DMS114 treated with DMSO at 0.1 percent for 48 hours (cell line): ENCODE data around the gene AOPEP.

Experiments
- DNase-seq: peaks from one replicate; lab custom pipeline; 2025; ENCODE audit not compliant: unreplicated experiment; lab: John Stamatoyannopoulos, UW

The AOPEP gene

GRCh38 chr9:95103281-95103771 is 376.8 kb downstream of the AOPEP start:
- DNase-seq: no peak

- DNase-seq: no peak
These were observed 377.5 kb downstream of the AOPEP start for GRCh38 chr9:95103871-95104580.

- no peak for DNase-seq
These were observed 378.1 kb downstream of the AOPEP start for GRCh38 chr9:95104581-95104960.

GRCh38 chr9:95104980-95105379 is 378.5 kb downstream of the AOPEP start:
- DNase-seq: no peak

DNA sequence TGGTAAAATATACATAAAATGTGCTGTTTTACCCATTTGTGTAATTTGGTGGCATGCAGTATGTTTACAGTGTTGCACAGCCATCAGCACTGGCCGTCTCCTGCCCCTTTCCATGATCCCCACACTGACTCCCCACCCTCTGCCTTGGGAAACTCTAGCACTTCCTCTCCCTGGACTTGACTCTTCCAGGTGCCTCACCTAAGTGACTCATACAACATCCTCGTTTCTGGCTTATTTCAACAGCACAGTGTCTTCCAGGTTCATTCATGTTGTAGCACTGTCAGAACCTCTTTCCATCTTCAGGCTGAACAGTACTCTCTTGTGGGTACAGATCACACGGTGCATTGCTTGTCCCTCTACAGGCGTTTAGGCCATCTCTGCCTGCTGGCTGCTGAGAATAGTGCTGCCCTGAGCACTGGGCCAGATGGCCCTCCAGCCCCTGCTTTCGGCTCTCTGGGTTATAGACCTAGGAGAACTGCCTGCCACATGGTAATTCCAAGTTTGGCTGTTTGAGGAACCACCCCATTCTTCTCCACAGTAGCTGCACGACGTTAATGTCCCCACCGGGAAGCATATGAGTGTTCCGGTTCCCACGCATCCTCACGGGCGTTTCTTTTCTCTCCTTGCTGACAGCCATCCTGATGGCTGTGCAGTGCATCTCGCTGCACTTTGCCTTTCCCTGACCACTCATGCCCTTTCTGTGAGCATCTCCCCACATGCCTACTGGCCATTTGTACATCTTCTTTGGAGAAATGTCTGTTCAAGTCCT is 379.2 kb downstream of the AOPEP start:
- DNase-seq: no peak

DNA sequence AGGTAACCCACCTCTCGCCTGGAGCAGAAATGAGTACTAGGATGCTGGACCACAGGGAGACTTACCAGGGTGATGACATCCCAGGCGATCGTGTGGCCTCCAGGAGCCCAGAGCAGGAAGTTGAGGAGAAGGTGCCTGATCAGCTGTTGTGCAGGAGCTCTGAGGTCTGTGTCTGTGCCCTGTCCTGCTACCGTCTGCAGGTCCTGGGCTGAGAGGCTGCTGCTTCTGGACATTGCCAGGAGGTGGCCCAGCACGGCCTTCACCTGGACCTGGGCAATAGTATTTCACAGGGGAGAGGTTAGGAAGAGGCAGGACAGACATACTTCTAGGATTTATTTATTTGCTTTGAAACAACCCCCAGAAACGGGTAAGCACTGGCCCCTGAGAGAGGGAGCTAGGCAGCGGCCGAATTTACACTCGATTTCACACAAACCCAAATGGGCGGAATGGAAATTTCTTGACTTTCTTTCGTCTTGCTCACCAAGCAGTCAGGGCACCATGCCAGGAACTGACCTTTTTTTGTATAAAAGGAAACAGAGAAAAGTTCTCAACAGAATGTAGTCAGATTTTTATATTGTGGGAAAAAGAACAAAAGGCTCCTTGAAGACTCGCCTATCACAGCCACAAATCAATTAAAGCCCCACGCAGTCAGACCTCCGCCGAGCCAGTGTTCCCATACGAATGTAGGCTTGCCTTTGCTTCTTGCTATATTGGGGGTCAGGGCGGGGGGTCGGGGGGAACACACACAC is 380.7 kb downstream of the AOPEP start:
- no peak for DNase-seq

DNA sequence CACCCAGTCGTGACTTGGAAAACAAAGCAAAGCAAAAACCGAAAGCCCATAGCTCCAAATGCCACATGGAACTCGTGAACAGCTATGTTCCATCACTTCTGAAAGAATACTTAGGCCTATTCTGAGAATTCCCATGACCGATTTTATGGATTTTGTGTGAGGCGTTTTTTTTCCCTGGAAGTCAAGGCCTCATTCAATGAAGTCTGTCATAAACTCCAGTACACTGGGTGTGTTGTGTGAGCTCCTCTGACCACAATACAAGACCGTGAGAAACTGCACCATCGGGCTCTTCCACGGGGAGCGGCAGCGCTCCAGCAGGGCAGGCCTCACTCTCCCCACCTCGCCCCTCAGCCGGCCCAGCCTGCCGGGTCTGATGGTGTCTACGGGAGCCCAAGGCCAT is 381.5 kb downstream of the AOPEP start:
- no peak for DNase-seq

- no peak for DNase-seq
These were observed 382.3 kb downstream of the AOPEP start for GRCh38 chr9:95108777-95109176.

GRCh38 chr9:95109456-95109855 is 383.0 kb downstream of the AOPEP start:
- DNase-seq: no peak

- no peak for DNase-seq
These were observed 384.5 kb downstream of the AOPEP start for GRCh38 chr9:95110921-95111525.

DNA sequence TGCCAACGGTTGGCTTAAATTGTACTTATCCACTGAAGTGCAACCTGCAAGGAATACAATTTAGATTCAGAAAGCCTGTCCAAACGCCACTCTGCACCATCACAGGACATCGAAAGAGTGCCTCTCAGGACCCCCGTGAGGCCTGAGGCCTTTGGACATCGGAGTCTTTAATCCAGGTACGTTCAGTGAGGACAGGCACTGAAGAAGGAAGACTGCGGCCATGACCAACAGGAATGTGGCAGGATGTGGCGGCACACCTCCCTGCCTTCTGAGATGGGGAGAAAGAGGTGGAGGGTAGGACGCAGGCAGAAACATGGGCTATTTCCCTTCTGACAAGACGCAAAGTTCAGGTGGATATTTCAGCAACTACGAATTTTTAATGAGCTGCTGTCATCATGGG is 385.2 kb downstream of the AOPEP start:
- DNase-seq: no peak

- no peak for DNase-seq
These were observed 386.2 kb downstream of the AOPEP start for GRCh38 chr9:95112436-95113280.

GRCh38 chr9:95115104-95115503 is 388.6 kb downstream of the AOPEP start:
- DNase-seq: no peak

DNA sequence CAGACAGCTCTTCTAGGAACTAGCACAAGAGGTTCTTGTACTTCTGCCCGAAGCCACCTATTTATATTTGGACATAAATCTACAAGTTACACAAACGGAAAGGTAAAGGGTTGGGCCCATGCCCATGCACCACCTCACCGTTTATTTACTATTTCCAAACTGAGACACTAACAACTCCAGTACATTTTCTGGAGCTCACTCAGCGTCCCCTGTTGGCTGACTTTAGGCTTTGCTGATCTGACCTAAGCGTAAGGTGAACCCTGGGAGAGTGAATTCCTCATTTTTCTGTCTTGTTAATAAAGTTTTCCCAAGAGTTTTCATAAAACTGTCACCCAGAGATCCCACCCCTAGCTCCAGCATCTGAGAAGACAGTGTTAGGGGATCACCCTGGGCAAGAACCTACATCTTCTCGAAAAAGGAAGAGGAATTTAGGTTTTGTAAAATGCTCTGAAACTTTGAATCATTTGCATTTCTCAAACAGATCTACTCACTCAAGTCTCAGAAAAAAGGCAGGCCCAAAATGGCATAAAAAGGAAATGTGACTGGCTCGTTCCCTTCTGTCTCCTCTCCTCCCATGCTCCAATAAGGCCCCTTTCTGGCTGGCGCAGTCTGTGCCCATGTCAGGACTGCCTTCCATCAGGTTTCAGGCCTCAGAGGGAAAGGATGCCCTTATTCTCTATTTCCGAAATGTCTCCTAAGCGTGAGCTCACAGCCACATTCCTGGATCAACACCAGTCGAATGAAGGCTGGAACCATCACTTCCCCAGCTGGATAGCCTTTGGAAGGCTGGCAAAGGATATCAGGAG is 389.7 kb downstream of the AOPEP start:
- DNase-seq: no peak

DNA sequence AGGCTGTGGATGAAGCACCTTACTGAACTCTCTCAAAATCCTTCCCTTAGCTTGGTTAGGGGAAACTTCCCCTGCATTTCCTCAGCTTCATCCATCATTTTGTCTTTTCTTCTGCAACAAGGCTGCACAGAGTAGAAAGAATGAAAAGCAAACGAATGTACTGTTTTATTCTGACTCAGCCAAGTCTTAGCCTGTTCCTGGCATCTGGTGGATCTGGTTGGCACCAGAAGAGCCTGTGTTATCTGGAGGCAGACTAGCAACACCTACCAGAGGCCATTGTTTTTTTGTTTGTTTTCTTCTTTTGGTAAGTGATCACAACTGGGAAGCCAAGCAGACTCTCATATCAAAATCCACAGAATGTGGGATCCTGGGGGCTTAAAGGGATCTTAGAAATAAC is 390.3 kb downstream of the AOPEP start:
- no peak for DNase-seq

- no peak for DNase-seq
These were observed 392.1 kb downstream of the AOPEP start for GRCh38 chr9:95118596-95118995.

- no peak for DNase-seq
These were observed 394.4 kb downstream of the AOPEP start for GRCh38 chr9:95120781-95121370.

DNA sequence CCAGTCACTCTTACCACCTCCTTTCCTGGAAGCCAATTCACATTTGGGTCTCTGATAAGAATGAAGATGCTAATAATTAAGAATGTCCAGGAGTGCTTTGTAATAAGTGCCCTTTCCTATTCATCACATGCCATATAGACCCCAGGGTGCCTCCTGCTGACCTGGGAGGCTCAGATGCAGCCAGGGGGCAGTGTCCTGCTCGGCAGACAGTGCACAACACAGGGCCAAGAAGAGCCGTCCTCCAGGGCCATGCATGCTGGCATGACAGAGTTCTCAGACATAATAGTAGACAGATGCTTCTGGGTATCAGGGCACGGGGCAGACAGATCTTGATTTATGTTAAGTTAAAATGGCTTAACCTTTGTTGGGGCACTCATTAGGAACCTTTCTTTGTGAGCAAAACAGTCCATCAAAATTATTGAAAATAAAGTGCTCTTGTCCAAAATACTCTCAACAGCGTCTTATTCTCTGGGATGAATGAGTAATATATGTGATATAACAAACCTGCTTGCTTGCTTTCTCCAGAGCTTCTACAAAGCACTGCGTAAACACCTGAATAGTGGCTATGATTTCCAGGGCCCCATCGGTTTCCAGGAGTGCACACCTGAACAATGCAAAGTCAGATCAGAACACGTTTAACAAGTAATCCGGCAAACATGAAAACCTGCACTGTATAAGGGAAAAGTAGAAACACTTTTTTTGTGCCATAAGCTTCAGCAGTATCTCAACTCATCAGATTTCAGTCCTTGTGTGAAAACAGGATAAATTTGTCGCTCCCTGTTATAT is 398.3 kb downstream of the AOPEP start:
- no peak for DNase-seq
